ENCODE data around the gene SLC6A16.

DNA sequence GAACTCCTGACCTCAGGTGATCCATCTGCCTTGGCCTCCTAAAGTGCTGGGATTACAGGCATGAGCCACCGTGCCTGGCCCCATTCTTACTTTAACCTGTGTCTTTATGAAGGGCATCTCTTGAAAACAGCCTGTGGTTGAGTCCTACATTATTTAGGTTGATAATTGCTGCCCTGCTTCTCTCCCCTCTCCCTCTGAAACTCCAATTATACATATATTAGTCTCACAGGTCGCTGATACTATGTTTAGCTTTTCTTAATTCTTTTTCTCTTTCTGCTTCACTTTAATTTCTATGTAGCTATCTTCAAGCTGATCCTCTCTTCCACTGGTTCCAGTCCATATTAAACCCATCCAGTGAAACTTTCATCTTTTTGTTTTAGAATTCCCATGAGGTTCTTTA lies 75.1 kb downstream of the SLC6A16 start:
- TF ChIP-seq, protein P1, sequence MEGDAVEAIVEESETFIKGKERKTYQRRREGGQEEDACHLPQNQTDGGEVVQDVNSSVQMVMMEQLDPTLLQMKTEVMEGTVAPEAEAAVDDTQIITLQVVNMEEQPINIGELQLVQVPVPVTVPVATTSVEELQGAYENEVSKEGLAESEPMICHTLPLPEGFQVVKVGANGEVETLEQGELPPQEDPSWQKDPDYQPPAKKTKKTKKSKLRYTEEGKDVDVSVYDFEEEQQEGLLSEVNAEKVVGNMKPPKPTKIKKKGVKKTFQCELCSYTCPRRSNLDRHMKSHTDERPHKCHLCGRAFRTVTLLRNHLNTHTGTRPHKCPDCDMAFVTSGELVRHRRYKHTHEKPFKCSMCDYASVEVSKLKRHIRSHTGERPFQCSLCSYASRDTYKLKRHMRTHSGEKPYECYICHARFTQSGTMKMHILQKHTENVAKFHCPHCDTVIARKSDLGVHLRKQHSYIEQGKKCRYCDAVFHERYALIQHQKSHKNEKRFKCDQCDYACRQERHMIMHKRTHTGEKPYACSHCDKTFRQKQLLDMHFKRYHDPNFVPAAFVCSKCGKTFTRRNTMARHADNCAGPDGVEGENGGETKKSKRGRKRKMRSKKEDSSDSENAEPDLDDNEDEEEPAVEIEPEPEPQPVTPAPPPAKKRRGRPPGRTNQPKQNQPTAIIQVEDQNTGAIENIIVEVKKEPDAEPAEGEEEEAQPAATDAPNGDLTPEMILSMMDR (IDR thresholded peaks at IDR 0.05), result no peak
- no peak for TF ChIP-seq POLR2A (IDR thresholded peaks at IDR 0.05)
